Endometrial microvascular endothelial cells (primary cell): ENCODE measurements around the gene FAF2. TPM values are rescaled to one million over a fixed set of nuclear protein-coding genes. Genes with fewer than 3 reads are reported as not detected.
"Not testable (repeated sequence)": the region's sequence is repeated elsewhere in the genome, so short reads cannot be mapped to it uniquely, and the experiment has no call there.

Experiments
- in situ Hi-C: cut with HindIII; loops from 2 replicates; pipeline ENCODE4 v1.10.0; 2017; ENCODE audit warnings: low sequenced_read_pairs, low pct_unique_long_range_greater_than_20kb; ENCODE audit errors: inconsistent ontology term
- total RNA-seq: library from RNA; depleted of rRNA; stranded (reverse); fragments of >200 nt; gene quantifications from one replicate; pipeline ENCODE4 v1.2.3, GENCODE V29; 2015; ENCODE audit errors: inconsistent ontology term

Gene FAF2
- total RNA-seq, 1 donor from 2014 or later = 33.9 TPM

- in situ Hi-C loops = no loop called here
Observed at GRCh38 chr5:176550275-176550831, 102.2 kb downstream of the FAF2 start.

GRCh38 chr5:176550937-176551336 lies 102.8 kb downstream of the FAF2 start:
- in situ Hi-C loops = not testable (repeated sequence)

GRCh38 chr5:176552332-176552869 lies 104.2 kb downstream of the FAF2 start:
- in situ Hi-C loops = no loop called here

GRCh38 chr5:176553260-176554085 lies 105.3 kb downstream of the FAF2 start:
- in situ Hi-C loops = no loop called here

- in situ Hi-C loops = no loop called here
Observed at GRCh38 chr5:176557846-176558245, 109.7 kb downstream of the FAF2 start.

Other genes starting within 250 kb of the FAF2 start
- gene SIMC1, start 210.0 kb upstream of the FAF2 start, total RNA-seq = 6.1 TPM
- 121 TPM for gene KIAA1191, start 86.6 kb upstream of the FAF2 start, total RNA-seq
- 6.3 TPM for gene ARL10, start 82.9 kb upstream of the FAF2 start, total RNA-seq
- 27.4 TPM for gene NOP16, start 59.8 kb upstream of the FAF2 start, total RNA-seq
- 138 TPM for gene HIGD2A, start 59.6 kb upstream of the FAF2 start, total RNA-seq
- 148 TPM for gene CLTB, start 31.8 kb upstream of the FAF2 start, total RNA-seq
- gene RNF44, start 89.0 kb downstream of the FAF2 start, total RNA-seq = 4.8 TPM
- gene CDHR2, start 101.0 kb downstream of the FAF2 start, total RNA-seq = not detected
- 9.0 TPM for gene GPRIN1, start 161.8 kb downstream of the FAF2 start, total RNA-seq
- gene SNCB, start 182.1 kb downstream of the FAF2 start, total RNA-seq = not detected
- gene EIF4E1B, start 182.3 kb downstream of the FAF2 start, total RNA-seq = not detected
- gene TSPAN17, start 199.1 kb downstream of the FAF2 start, total RNA-seq = 56.6 TPM